HG03442 (cell line): Measurements from ENCODE around the gene OR52J3.

ENCODE experiments used
- ATAC-seq: cut with Tn5 transposase; IDR thresholded peaks from one replicate; pipeline ENCODE4 v1.9.1; 2021; ENCODE audit warnings: mild to moderate bottlenecking, moderate library complexity; ENCODE audit not compliant: unreplicated experiment

OR52J3 gene

GRCh38 chr11:5092821-5093585 lies 46.7 kb downstream of the OR52J3 start:
- no peak for ATAC-seq

GRCh38 chr11:5096011-5096410 lies 49.7 kb downstream of the OR52J3 start:
- no peak for ATAC-seq
